Activated naive CD4-positive, alpha-beta T cell treated with anti-CD3 and anti-CD28 coated beads, Interleukin-2, amount 10 ng/mL, durations not matched to agents 7 days and 5 days (primary cell): Measurements from ENCODE around the gene DECR2.

ENCODE experiments used
- CTCF ChIA-PET: fragments of 350-600 bp; sonication (Branson Sonifier 250); formaldehyde crosslinking; loops from one replicate; lab custom pipeline; 2021; ENCODE audit warnings: antibody characterized with exemption; lab: Charles Lee
- DNase-seq: peaks from one replicate; pipeline ENCODE4 v3.0.0-alpha.2; 2020
- H3K27ac Mint-ChIP-seq: one replicate; pipeline ENCODE4 v1.8.0; 2021; ENCODE audit warnings: mild to moderate bottlenecking, moderate library complexity, mixed read lengths
- H3K27me3 Mint-ChIP-seq: one replicate; pipeline ENCODE4 v1.8.0; 2021; ENCODE audit warnings: mild to moderate bottlenecking, mixed read lengths
- H3K36me3 Mint-ChIP-seq: one replicate; pipeline ENCODE4 v1.8.0; 2021; ENCODE audit warnings: mixed read lengths
- H3K4me1 Mint-ChIP-seq: one replicate; pipeline ENCODE4 v1.8.0; 2021; ENCODE audit warnings: mixed read lengths
- H3K4me3 Mint-ChIP-seq: one replicate; pipeline ENCODE4 v1.8.0; 2021; ENCODE audit warnings: mild to moderate bottlenecking, moderate library complexity, mixed read lengths
- H3K9me3 Mint-ChIP-seq: one replicate; pipeline ENCODE4 v1.8.0; 2021; ENCODE audit warnings: mixed read lengths

The DECR2 gene, protein sequence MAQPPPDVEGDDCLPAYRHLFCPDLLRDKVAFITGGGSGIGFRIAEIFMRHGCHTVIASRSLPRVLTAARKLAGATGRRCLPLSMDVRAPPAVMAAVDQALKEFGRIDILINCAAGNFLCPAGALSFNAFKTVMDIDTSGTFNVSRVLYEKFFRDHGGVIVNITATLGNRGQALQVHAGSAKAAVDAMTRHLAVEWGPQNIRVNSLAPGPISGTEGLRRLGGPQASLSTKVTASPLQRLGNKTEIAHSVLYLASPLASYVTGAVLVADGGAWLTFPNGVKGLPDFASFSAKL

DNA sequence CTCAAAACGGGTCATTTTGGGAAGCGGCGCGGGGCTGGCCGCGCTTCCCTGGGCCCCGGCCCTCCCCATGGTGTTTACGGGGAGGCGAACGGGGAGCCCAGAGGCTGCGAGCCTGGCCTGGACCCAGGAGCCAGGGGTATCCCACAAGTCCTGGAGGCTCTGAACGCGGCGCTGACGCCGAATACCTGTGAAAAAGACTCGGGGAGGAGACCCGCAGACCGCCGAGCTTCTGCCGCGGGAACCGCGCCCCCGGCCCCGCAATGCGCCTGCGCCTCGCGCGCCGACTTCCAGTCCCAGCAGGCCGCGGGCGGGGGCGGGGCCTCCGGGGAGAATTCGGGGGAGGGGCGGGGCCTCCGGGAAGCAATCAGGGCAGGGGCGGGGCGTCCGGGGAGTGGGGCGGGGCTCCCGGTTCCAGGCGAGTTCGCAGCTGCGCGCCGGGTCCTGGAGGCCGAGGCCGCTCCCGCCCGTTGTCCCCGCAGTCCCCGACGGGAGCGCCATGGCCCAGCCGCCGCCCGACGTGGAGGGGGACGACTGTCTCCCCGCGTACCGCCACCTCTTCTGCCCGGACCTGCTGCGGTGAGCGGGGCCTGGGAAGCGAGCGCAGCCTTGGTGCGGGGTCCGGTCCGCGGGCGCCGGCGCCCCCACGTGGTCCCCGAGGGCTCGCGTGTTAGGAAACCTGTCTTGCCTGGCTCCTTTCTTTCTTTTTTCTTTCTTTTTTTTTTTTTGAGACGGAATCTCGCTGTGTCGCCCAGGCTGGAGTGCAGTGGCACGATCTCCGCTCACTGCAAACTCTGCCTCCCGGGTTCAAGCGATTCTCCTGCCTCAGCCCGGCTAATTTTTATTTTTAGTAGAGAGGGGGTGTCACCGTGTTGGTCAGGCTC is at the start of gene DECR2:
TSS of gene DECR2 (plus strand) at position 418 of the 881 bp plus-strand sequence. CDS start at position 497, 79 bp downstream.
- DNase-seq = peak; percentile 98
- Mint-ChIP-seq H3K27ac (peak within 1 kb of the TSS; percentile 92), H3K9me3 (no peaks in the 10 kb centered on the region), H3K4me3 (peak within 1 kb of the TSS; percentile 81), H3K4me1 (peaks cover 26% of the 10 kb centered on the region), H3K27me3 (peaks cover 9% of the 10 kb centered on the region), H3K36me3 (peaks cover 1% of the 10 kb centered on the region)
- CTCF ChIA-PET = interaction anchor here (1.1 to 1.3 kb wide), 2 partner anchors 19 to 94 kb away, joined by 3 to 4 read pairs; no protein-coding TSS in a partner anchor

DNA sequence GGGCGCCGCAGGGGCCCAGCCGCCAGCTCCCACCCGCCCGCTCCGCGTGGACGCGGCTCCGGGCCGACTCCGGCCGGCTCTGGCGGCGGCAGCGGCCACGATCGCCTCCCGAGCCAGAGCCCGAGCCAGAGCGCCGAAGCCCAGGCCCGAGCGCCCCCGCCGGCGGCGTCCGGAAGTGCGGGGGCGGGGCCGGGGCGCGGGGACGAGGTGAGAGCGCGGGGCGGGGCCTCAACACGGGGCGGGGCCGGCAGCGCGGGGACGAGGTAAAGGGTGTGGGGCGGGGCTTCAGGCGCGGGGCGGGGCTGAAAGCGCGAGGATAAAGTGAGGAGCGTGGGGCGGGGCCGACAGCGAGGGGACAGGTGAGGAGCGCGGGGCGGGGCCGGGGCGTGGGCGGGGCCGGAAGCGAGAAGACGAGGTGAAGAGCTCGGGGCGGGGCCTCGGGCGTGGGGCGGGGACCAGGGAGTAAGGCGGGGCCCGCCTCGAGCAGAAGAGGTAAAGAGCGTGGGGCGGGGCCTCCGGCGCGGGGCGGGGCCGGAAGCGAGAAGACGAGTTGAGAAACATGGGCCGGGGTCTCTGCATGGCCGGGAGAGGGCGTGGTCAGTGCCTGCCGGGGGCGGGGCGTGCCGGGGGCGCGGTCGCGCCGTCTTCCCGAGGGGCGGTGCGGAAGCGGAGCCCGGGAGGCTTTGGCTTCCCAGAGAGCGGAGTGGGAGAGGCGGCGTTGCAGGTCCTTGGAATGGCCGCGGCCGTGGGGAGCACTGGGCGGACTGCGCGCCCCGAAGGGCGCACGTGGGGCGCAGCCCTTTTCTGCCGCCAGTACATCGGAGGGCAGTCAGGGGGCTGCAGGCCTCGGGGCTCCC is 48.9 kb upstream of the DECR2 start, which contains the start of gene AXIN1:
TSS of gene AXIN1 (minus strand) at position 177 of the 857 bp plus-strand sequence. CDS start 5,698 bp downstream, outside the sequence.
- Mint-ChIP-seq H3K27ac (peak within 1 kb of the TSS; percentile 89), H3K27me3 (peaks cover 4% of the 10 kb centered on the region), H3K4me1 (peaks cover 53% of the 10 kb centered on the region), H3K36me3 (peaks cover 8% of the 10 kb centered on the region), H3K9me3 (no peaks in the 10 kb centered on the region), H3K4me3 (peak within 1 kb of the TSS; percentile 93)
- peak; percentile 100 for DNase-seq
- CTCF ChIA-PET = interaction anchor here (1.1 kb wide), 1 partner anchor 125 kb away, joined by 3 read pairs; no protein-coding TSS in a partner anchor

DNA sequence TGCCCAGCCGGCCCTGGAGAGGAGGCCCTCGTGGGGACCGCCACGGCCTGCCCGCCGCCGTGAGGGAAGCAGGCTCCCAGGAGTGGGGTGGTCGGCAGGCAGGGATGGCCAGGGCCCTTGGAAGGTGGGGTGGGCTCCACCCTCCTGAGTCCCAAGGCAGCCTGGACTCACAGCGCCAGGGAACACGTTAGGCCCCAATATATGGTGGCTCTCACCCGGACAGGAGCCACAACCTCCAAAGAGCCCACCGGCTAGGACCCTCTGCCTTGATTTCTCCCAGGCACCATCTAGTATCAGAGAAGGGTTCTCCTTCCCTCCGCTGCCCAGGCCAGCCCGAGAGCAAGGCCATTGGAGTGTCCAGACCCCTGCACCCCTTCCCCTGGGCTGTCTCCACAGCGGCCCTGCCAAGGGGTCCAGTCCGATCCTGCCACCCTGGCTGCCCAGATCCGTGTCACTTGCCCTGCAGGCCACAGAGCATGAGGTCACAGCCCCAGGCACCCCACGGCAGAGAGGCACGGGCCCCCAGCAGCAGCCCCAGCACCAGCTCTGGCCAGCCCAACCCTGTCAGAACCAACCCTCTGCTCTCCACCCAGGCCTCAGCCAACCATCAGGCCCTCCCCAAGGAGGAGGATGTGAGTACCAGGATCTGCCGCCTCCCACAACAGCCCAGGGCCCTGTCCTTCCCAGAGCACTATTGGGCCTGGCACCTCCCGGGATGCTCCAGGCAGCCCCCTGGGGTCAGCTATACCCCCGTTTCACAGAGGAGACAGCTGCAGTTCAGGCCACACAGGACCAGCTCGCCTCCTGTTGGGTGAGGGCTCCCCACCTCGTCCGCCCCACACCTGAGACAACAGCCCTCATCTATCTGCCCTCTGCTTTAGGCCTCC is 48.0 kb upstream of the DECR2 start:
- Mint-ChIP-seq H3K4me3 (peak overlapping the region; percentile 50), H3K36me3 (peaks cover 8% of the 10 kb centered on the region), H3K4me1 (peaks cover 45% of the 10 kb centered on the region), H3K9me3 (no peaks in the 10 kb centered on the region), H3K27ac (peak overlapping the region; percentile 67), H3K27me3 (peaks cover 4% of the 10 kb centered on the region)
- no peak for DNase-seq
- CTCF ChIA-PET = interaction anchor here (1.3 kb wide), 1 partner anchor 259 kb away, joined by 3 read pairs; no protein-coding TSS in a partner anchor

DNA sequence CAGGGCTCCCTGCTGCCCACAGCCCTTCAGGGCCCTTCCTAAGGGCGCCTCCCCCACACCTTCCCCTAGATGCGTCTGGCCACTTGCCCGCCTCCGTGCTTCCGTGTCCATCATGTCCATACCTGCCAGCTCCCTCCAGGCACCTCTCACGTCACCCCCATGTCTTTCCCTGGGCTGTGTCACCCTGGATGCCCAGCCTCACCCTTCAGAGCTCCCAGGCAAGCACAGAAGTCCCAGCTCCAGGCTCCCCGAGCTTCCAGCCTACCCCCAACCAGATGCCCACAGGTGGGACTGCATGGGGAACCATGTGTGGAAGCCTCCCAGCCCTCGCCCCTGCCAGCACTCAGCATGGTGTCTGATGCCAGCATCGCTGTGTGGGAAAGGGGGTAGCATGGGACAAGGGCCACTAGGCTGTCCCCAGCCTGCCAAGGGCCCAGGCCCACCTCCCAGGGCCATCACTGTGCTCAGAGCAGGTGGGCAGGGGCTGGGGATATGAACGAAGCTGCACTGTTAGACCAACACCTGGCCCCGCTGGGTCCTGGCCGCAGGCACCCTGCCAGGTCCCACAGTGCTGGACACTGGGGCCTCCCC is 47.3 kb upstream of the DECR2 start:
- Mint-ChIP-seq H3K27me3 (peaks cover 4% of the 10 kb centered on the region), H3K9me3 (no peaks in the 10 kb centered on the region), H3K4me3 (peak overlapping the region; percentile 50), H3K36me3 (peaks cover 8% of the 10 kb centered on the region), H3K4me1 (peaks cover 42% of the 10 kb centered on the region), H3K27ac (peak overlapping the region; percentile 67)
- CTCF ChIA-PET = interaction anchor here (1.3 kb wide), 1 partner anchor 259 kb away, joined by 3 read pairs; no protein-coding TSS in a partner anchor
- no peak for DNase-seq

DNA sequence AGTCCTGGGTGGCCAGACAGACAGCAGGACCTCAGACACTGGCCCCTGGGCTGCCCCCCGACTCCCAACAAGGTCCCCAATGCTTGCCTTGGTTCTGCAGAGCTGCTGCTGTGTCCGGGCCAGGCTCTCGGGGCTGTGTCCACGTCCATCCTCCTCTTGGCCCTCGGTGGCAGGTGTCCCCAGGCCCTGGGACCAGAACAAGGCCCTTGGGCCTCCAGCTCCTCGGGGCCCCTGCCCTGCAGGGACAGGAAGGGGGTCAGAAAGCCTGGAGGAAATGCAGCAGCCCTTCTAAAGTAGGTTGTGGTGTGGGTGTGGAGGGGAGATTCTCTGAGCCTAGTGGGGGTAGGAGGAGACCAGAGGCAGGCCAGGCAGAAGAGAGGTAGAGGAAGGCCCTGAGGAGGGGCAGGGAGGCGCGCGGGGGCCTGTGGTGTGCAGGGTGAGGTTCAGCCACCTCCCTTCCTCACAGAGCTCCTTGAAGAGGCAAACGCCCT is 46.7 kb upstream of the DECR2 start:
- H3K36me3 Mint-ChIP-seq = peaks cover 6% of the 10 kb centered on the region
- H3K9me3 Mint-ChIP-seq = no peaks in the 10 kb centered on the region
- peak overlapping the region; percentile 89 for H3K27ac Mint-ChIP-seq
- peaks cover 4% of the 10 kb centered on the region for H3K27me3 Mint-ChIP-seq
- DNase-seq = peak; percentile 53
- peak overlapping the region; percentile 49 for H3K4me3 Mint-ChIP-seq
- CTCF ChIA-PET = interaction anchor here (1.0 to 1.3 kb wide), 3 partner anchors 120 to 260 kb away, joined by 3 read pairs; partner anchors contain the start of gene FAM234A
- peaks cover 36% of the 10 kb centered on the region for H3K4me1 Mint-ChIP-seq

GRCh38 chr16:356741-357140 is 44.9 kb upstream of the DECR2 start:
- H3K4me3 Mint-ChIP-seq = no peak overlapping the region
- CTCF ChIA-PET = interaction anchor here (1.3 kb wide), 1 partner anchor 260 kb away, joined by 6 read pairs; no protein-coding TSS in a partner anchor

DNA sequence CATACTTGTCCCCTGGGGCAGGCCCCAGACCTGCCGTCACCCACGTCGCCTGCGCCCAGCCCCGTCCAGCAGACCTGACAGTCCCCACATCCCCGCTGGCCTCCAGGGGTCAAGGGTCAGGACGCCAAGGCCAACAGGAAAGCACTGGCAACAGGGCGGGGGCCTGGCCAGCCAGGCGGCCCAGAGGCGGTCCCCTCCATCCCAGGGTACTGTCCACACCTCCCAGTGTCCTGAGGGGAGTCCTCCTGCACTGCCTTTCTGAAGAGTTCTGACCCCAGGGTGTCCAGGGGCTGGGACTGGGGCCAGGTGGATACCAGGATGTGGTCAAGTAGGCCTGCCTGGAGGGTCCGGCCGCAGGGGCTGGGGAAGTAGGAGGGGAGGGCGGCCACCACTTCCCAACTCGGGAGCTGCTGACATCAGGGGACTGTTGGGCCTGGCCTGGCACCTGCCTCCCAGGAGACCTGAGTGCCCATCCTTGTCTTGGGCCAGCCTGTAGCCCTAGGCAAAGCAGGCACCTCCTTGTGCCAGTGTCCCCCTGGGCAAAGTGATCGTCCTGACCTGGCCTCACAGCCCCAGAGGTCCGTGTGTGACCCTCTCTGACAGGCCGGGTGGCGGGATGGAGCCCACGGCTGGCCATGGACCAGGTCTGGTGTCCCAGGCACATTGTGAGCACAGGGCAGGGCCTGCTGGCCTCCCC is 42.5 kb upstream of the DECR2 start:
- Mint-ChIP-seq H3K27me3 (peaks cover 21% of the 10 kb centered on the region), H3K4me3 (no peak overlapping the region), H3K4me1 (peaks cover 17% of the 10 kb centered on the region), H3K36me3 (no peaks in the 10 kb centered on the region), H3K9me3 (no peaks in the 10 kb centered on the region), H3K27ac (no peak overlapping the region)
- no peak for DNase-seq
- CTCF ChIA-PET = no interaction called here

More at GRCh38 chr16:356741-357140, 44.9 kb upstream of the DECR2 start:
- H3K36me3 Mint-ChIP-seq = no peaks in the 10 kb centered on the region
- H3K9me3 Mint-ChIP-seq = no peaks in the 10 kb centered on the region
- peaks cover 5% of the 10 kb centered on the region for H3K27me3 Mint-ChIP-seq
- H3K27ac Mint-ChIP-seq = no peak overlapping the region
- H3K4me1 Mint-ChIP-seq = peaks cover 21% of the 10 kb centered on the region
- no peak for DNase-seq

GRCh38 chr16:359871-360697 is 41.6 kb upstream of the DECR2 start:
- H3K4me3 Mint-ChIP-seq = no peak overlapping the region
- CTCF ChIA-PET = interaction anchor here (1.9 to 6.1 kb wide), 2 partner anchors 178 to 254 kb away, joined by 4 to 52 read pairs; no protein-coding TSS in a partner anchor

DNA sequence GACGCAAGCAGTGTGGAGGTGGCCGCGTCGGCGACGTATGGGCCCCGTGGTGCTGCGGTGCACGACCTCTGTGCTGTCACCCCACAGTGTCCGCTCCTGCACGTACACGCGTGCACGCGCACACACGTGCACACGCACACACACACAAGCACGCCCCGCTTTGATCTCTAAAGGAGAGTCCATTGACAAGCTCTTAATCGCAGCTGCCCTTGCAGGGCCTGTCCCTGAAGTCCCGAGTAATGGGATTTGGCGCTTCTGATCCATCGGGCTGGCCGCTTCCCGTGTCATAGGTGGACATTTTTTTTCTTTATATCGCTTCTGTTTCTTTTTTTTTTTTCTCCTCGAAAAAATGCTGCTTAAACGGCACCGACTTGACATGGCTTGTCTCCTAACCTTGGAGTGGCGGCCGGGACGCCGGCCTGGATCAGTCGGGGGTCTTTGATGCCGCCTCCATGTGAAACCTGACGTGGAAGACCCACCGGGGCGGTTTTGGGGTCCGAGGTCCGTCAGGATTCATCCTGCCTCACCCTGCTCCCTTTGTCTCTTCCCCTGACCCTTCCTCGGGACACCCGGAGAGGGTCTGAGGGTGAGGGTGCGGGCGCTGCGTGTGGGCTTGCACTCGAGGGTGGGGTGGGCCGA is 40.9 kb upstream of the DECR2 start:
- Mint-ChIP-seq H3K4me3 (no peak overlapping the region), H3K9me3 (no peaks in the 10 kb centered on the region), H3K27me3 (peaks cover 21% of the 10 kb centered on the region), H3K27ac (no peak overlapping the region), H3K4me1 (peaks cover 6% of the 10 kb centered on the region), H3K36me3 (no peaks in the 10 kb centered on the region)
- DNase-seq = no peak
- CTCF ChIA-PET = interaction anchor here (1.0 to 6.1 kb wide), 8 partner anchors 132 to 295 kb away, joined by 3 to 52 read pairs (median 10); partner anchors contain the start of gene LUC7L

More at GRCh38 chr16:359871-360697, 41.6 kb upstream of the DECR2 start:
- Mint-ChIP-seq H3K27me3 (peaks cover 21% of the 10 kb centered on the region), H3K36me3 (no peaks in the 10 kb centered on the region), H3K9me3 (no peaks in the 10 kb centered on the region), H3K4me1 (peaks cover 12% of the 10 kb centered on the region), H3K27ac (no peak overlapping the region)
- no peak for DNase-seq

DNA sequence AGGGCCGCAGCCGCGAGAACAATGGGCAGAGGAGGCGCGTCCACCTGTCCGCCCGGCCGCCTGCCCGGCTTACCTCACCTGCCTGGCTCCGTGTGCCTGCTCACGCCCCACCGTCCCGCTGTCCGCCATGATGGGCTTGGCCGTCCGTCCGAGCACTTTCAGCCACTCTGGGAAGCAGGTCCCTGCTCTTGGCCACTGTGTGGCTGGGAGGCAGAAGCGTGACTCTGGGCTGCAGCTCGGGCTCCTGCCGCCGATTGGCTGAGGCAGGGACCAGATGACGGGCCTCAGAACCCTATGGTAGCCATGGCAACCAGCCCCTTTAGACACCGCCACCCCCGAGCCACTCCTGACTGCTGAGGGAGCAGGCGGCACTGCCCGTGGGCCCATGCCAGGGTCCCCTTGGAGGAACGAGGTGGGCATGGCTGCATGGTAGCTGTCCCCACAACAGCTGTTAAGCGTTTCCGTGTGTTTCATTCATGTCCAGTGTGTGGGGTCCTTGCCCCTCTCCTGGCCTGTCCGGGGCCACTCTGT is 40.3 kb upstream of the DECR2 start:
- Mint-ChIP-seq H3K27me3 (peaks cover 19% of the 10 kb centered on the region), H3K27ac (no peak overlapping the region), H3K36me3 (no peaks in the 10 kb centered on the region), H3K9me3 (no peaks in the 10 kb centered on the region), H3K4me1 (peaks cover 6% of the 10 kb centered on the region), H3K4me3 (no peak overlapping the region)
- CTCF ChIA-PET = interaction anchor here (1.0 to 6.1 kb wide), 12 partner anchors 10 to 297 kb away, joined by 3 to 52 read pairs (median 7); partner anchors contain the start of genes FAM234A, LUC7L and MRPL28
- no peak for DNase-seq
